ENCODE data around the gene VSIG2. TPM values are rescaled to one million over a fixed set of nuclear protein-coding genes. Genes with fewer than 3 reads are reported as not detected.

Gene VSIG2
- total RNA-seq, 1 experiment from 2014 or later: not detected

GRCh38 chr11:124724979-124725718 is 26.9 kb downstream of the VSIG2 start:
- no peak overlapping the region for H3K27ac Mint-ChIP-seq (ENCODE audit: low read depth, unreplicated experiment)
- intact Hi-C loops (cut with micrococcal nuclease): no loop called here
- no peak for TF ChIP-seq CTCF (IDR thresholded peaks at IDR 0.05; ENCODE audit: unreplicated experiment)
- H3K27me3 Mint-ChIP-seq (ENCODE audit: insufficient read depth, unreplicated experiment): peaks cover 39% of the 10 kb centered on the region
- no TSS peak for BruUV-seq (replicated peaks)
- DNase-seq (ENCODE audit: unreplicated experiment): no peak
- H3K9me3 Mint-ChIP-seq (ENCODE audit: unreplicated experiment): no peaks in the 10 kb centered on the region
- ChIA-PET CTCF (no interaction called here), POLR2A (no interaction called here)
- no peak overlapping the region for H3K4me3 Mint-ChIP-seq (ENCODE audit: unreplicated experiment)
- H3K36me3 Mint-ChIP-seq (ENCODE audit: insufficient read depth, unreplicated experiment): no peaks in the 10 kb centered on the region
- peaks cover 7% of the 10 kb centered on the region for H3K4me1 Mint-ChIP-seq (ENCODE audit: insufficient read depth, unreplicated experiment)

DNA sequence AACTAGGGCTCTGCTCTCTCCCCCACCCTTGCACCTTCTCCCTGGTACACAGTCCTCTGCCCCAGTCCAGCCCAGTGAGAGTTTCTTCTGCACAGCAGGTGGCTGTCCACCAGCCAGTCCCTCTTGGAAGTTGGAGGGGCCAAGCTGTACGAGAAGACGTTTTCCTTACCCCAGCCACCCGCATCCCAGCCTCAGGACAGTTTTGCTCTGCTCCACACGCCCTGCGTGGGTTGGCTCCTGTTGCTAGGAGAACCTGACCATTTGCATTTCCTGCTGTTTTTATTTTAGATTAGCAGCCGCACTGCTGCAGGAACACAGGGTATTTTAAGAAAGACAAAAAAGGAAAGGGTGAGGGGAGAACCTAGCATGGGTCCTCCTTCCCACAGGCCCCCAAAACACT is 29.9 kb downstream of the VSIG2 start:
- H3K4me3 Mint-ChIP-seq (ENCODE audit: unreplicated experiment): no peak overlapping the region
- H3K27ac Mint-ChIP-seq (ENCODE audit: low read depth, unreplicated experiment): no peak overlapping the region
- ChIA-PET POLR2A (no interaction called here), CTCF (interaction anchor here (0.7 kb wide), 1 partner anchor 78 kb away, joined by 3 read pairs; no protein-coding TSS in a partner anchor)
- H3K4me1 Mint-ChIP-seq (ENCODE audit: insufficient read depth, unreplicated experiment): peaks cover 16% of the 10 kb centered on the region
- intact Hi-C loops (cut with micrococcal nuclease): no loop called here
- no TSS peak for BruUV-seq (replicated peaks)
- DNase-seq (ENCODE audit: unreplicated experiment): no peak
- no peaks in the 10 kb centered on the region for H3K36me3 Mint-ChIP-seq (ENCODE audit: insufficient read depth, unreplicated experiment)
- H3K27me3 Mint-ChIP-seq (ENCODE audit: insufficient read depth, unreplicated experiment): peaks cover 39% of the 10 kb centered on the region
- no peak for TF ChIP-seq CTCF (IDR thresholded peaks at IDR 0.05; ENCODE audit: unreplicated experiment)
- no peaks in the 10 kb centered on the region for H3K9me3 Mint-ChIP-seq (ENCODE audit: unreplicated experiment)

DNA sequence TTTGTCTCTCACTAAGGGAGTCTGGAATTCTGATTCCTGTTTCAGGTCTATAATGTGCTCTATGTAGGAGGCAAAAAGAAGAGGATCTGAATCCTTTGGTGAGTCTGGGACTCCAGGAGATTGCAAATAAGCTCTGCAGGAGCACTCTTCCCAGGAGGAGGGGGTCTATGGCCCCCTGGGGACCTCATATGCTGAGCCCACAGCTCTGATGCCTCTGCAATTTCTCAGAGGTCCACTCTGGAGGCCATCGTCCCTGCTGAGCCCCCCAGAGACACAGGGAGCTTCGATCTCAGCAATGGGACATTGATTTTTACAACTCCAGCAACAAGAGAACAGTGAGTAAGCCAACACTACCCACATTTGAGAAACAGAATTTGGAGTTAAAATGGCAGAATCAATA is 32.5 kb downstream of the VSIG2 start:
- peaks cover 8% of the 10 kb centered on the region for H3K4me1 Mint-ChIP-seq (ENCODE audit: insufficient read depth, unreplicated experiment)
- POLR2A ChIA-PET: interaction anchor here (1.5 kb wide), 1 partner anchor 79 kb away, joined by 3 read pairs; no protein-coding TSS in a partner anchor
- no peak for DNase-seq (ENCODE audit: unreplicated experiment)
- CTCF ChIA-PET: interaction anchor here (0.7 to 1.2 kb wide), 5 partner anchors 19 to 75 kb away, joined by 3 to 8 read pairs (median 4); no protein-coding TSS in a partner anchor
- no TSS peak for BruUV-seq (replicated peaks)
- H3K9me3 Mint-ChIP-seq (ENCODE audit: unreplicated experiment): no peaks in the 10 kb centered on the region
- intact Hi-C loops (cut with micrococcal nuclease): no loop called here
- H3K27me3 Mint-ChIP-seq (ENCODE audit: insufficient read depth, unreplicated experiment): peaks cover 38% of the 10 kb centered on the region
- TF ChIP-seq CTCF (IDR thresholded peaks at IDR 0.05; ENCODE audit: unreplicated experiment): no peak
- H3K27ac Mint-ChIP-seq (ENCODE audit: low read depth, unreplicated experiment): no peak overlapping the region
- H3K36me3 Mint-ChIP-seq (ENCODE audit: insufficient read depth, unreplicated experiment): no peaks in the 10 kb centered on the region
- no peak overlapping the region for H3K4me3 Mint-ChIP-seq (ENCODE audit: unreplicated experiment)

DNA sequence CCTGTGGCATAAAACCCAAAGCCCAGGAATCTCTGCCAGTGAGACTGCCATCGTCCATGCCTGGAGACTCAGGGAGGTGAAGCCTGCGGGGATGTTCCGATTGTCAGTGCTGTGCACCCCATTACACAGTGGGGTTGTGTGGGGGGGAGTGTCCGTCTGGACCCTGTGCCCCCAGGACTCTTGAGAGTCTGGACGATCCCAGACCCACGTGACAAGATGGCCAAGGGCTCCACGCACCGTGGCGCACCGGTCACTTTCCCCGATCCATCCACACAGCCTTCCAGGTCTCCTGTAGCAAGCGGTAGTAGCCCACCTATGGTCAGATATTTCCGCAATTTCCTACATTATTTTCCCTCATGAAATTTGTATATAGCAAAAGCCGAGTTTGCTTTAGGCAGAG is 33.3 kb downstream of the VSIG2 start:
- H3K27ac Mint-ChIP-seq (ENCODE audit: low read depth, unreplicated experiment): no peak overlapping the region
- CTCF ChIA-PET: interaction anchor here (0.7 to 1.2 kb wide), 3 partner anchors 21 to 42 kb away, joined by 3 to 4 read pairs (median 3); no protein-coding TSS in a partner anchor
- H3K4me1 Mint-ChIP-seq (ENCODE audit: insufficient read depth, unreplicated experiment): peaks cover 8% of the 10 kb centered on the region
- H3K9me3 Mint-ChIP-seq (ENCODE audit: unreplicated experiment): no peaks in the 10 kb centered on the region
- peaks cover 31% of the 10 kb centered on the region for H3K27me3 Mint-ChIP-seq (ENCODE audit: insufficient read depth, unreplicated experiment)
- no peak for DNase-seq (ENCODE audit: unreplicated experiment)
- intact Hi-C loops (cut with micrococcal nuclease): no loop called here
- no TSS peak for BruUV-seq (replicated peaks)
- POLR2A ChIA-PET: interaction anchor here (1.5 kb wide), 1 partner anchor 48 kb away, joined by 4 read pairs; no protein-coding TSS in a partner anchor
- TF ChIP-seq CTCF (IDR thresholded peaks at IDR 0.05; ENCODE audit: unreplicated experiment): no peak
- no peaks in the 10 kb centered on the region for H3K36me3 Mint-ChIP-seq (ENCODE audit: insufficient read depth, unreplicated experiment)
- H3K4me3 Mint-ChIP-seq (ENCODE audit: unreplicated experiment): peak overlapping the region; percentile 72

All from MCF 10A (cell line).